ENCODE data around the gene ATXN7L1. TPM values are rescaled to one million over a fixed set of nuclear protein-coding genes. Genes with fewer than 3 reads are reported as not detected.

Gene ATXN7L1
- polyA plus RNA-seq, 1 experiment, result 2.7 TPM

GRCh38 chr7:105827151-105827875 lies 49.1 kb downstream of the ATXN7L1 start:
- ChIA-PET CTCF (interaction anchor here (0.8 kb wide), 1 partner anchor 12 kb away, joined by 3 read pairs; no protein-coding TSS in a partner anchor), POLR2A (interaction anchor here (0.6 kb wide), 1 partner anchor 984 kb away, joined by 3 read pairs; no protein-coding TSS in a partner anchor)
- no peak overlapping the region for H3K4me3 ChIP-seq (ENCODE audit: low read depth, low read length)
- H3K27me3 ChIP-seq (ENCODE audit: control insufficient read depth, insufficient read depth, low read length), result no peaks in the 10 kb centered on the region
- no peak for DNase-seq (ENCODE audit: low read depth)
- TF ChIP-seq CTCF (IDR thresholded peaks at IDR 0.05; ENCODE audit: insufficient read depth, low read depth, low read length), result no peak
- H3K36me3 ChIP-seq (ENCODE audit: control insufficient read depth, insufficient read depth, low read length), result no peaks in the 10 kb centered on the region

GRCh38 chr7:105826143-105826542 lies 50.3 kb downstream of the ATXN7L1 start:
- Histone ChIP-seq H3K36me3 (ENCODE audit: control insufficient read depth, insufficient read depth, low read length) (no peaks in the 10 kb centered on the region), H3K4me3 (ENCODE audit: low read depth, low read length) (no peak overlapping the region), H3K27me3 (ENCODE audit: control insufficient read depth, insufficient read depth, low read length) (no peaks in the 10 kb centered on the region)
- DNase-seq (ENCODE audit: low read depth), result no peak
- ChIA-PET POLR2A (no interaction called here), CTCF (no interaction called here)
- no peak for TF ChIP-seq CTCF (IDR thresholded peaks at IDR 0.05; ENCODE audit: insufficient read depth, low read depth, low read length)

GRCh38 chr7:105825371-105825770 lies 51.0 kb downstream of the ATXN7L1 start:
- DNase-seq (ENCODE audit: low read depth), result no peak
- no peaks in the 10 kb centered on the region for H3K27me3 ChIP-seq (ENCODE audit: control insufficient read depth, insufficient read depth, low read length)
- H3K4me3 ChIP-seq (ENCODE audit: low read depth, low read length), result no peak overlapping the region
- no peaks in the 10 kb centered on the region; the same call in 1 of the 2 replicates for H3K36me3 ChIP-seq (ENCODE audit: control insufficient read depth, insufficient read depth, low read length)
- ChIA-PET CTCF (interaction anchor here (0.6 kb wide), 1 partner anchor 62 kb away, joined by 4 read pairs; no protein-coding TSS in a partner anchor), POLR2A (no interaction called here)
- no peak for TF ChIP-seq CTCF (IDR thresholded peaks at IDR 0.05; ENCODE audit: insufficient read depth, low read depth, low read length)

GRCh38 chr7:105822806-105823205 lies 53.6 kb downstream of the ATXN7L1 start:
- Histone ChIP-seq H3K27me3 (ENCODE audit: control insufficient read depth, insufficient read depth, low read length) (no peaks in the 10 kb centered on the region), H3K4me3 (ENCODE audit: low read depth, low read length) (no peak overlapping the region), H3K36me3 (ENCODE audit: control insufficient read depth, insufficient read depth, low read length) (no peaks in the 10 kb centered on the region; the same call in 1 of the 2 replicates)
- ChIA-PET POLR2A (no interaction called here), CTCF (interaction anchor here (0.9 to 2.4 kb wide), 3 partner anchors 16 to 62 kb away, joined by 3 to 6 read pairs (median 3); no protein-coding TSS in a partner anchor)
- no peak for DNase-seq (ENCODE audit: low read depth)
- no peak for TF ChIP-seq CTCF (IDR thresholded peaks at IDR 0.05; ENCODE audit: insufficient read depth, low read depth, low read length)

- Histone ChIP-seq H3K36me3 (ENCODE audit: control insufficient read depth, insufficient read depth, low read length) (no peaks in the 10 kb centered on the region; the same call in 1 of the 2 replicates), H3K27me3 (ENCODE audit: control insufficient read depth, insufficient read depth, low read length) (no peaks in the 10 kb centered on the region), H3K4me3 (ENCODE audit: low read depth, low read length) (no peak overlapping the region)
- POLR2A ChIA-PET, result no interaction called here
- DNase-seq (ENCODE audit: low read depth), result no peak
- CTCF ChIA-PET, result no interaction called here
- no peak for TF ChIP-seq CTCF (IDR thresholded peaks at IDR 0.05; ENCODE audit: insufficient read depth, low read depth, low read length)
These were observed 54.9 kb downstream of the ATXN7L1 start for GRCh38 chr7:105821527-105821926.

All from BJ (cell line).